ENCODE measurements around the gene CLK2. TPM values are rescaled to one million over a fixed set of nuclear protein-coding genes. Genes with fewer than 3 reads are reported as not detected.
A peak's percentile ranks its signal among the peaks of the same experiment; 100 is the strongest.

CLK2 gene
- total RNA-seq, 1 donor from 2014 or later = 62.8 TPM

DNA sequence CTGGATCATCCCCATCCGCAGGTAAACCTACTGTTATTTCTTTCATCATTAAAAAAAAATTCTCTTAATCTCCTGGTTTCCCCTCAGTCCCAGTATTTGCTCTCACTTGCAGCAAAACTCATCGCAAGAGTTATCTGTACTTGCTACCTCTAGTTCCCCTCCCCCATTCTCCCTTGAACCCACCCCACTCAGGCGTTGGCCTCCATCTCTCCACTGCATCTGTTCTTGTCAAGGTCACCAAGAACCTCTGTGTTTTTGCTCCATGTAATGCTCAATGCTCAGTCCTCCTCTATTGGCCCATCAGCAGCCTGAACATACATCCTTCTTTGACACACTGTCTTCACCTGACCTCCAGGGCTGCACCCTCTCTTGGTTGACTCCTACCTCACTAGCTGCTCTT, 23.4 kb upstream of the CLK2 start:
- Mint-ChIP-seq H3K9me3 (ENCODE audit: unreplicated experiment) (no peaks in the 10 kb centered on the region), H3K4me3 (ENCODE audit: unreplicated experiment) (peak overlapping the region; percentile 43), H3K27ac (ENCODE audit: unreplicated experiment) (no peak overlapping the region), H3K27me3 (ENCODE audit: unreplicated experiment) (peaks cover 15% of the 10 kb centered on the region), H3K36me3 (ENCODE audit: low read depth, unreplicated experiment) (peaks cover 4% of the 10 kb centered on the region), H3K4me1 (ENCODE audit: unreplicated experiment) (peaks cover 10% of the 10 kb centered on the region)
- no peak for DNase-seq (ENCODE audit: low spot score)
- TF ChIP-seq, protein P1, sequence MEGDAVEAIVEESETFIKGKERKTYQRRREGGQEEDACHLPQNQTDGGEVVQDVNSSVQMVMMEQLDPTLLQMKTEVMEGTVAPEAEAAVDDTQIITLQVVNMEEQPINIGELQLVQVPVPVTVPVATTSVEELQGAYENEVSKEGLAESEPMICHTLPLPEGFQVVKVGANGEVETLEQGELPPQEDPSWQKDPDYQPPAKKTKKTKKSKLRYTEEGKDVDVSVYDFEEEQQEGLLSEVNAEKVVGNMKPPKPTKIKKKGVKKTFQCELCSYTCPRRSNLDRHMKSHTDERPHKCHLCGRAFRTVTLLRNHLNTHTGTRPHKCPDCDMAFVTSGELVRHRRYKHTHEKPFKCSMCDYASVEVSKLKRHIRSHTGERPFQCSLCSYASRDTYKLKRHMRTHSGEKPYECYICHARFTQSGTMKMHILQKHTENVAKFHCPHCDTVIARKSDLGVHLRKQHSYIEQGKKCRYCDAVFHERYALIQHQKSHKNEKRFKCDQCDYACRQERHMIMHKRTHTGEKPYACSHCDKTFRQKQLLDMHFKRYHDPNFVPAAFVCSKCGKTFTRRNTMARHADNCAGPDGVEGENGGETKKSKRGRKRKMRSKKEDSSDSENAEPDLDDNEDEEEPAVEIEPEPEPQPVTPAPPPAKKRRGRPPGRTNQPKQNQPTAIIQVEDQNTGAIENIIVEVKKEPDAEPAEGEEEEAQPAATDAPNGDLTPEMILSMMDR (IDR thresholded peaks at IDR 0.05; ENCODE audit: unreplicated experiment) = no peak

GRCh38 chr1:155295942-155296267, 22.6 kb upstream of the CLK2 start:
- peaks cover 17% of the 10 kb centered on the region for H3K27me3 Mint-ChIP-seq (ENCODE audit: unreplicated experiment)
- TF ChIP-seq, protein P1 (IDR thresholded peaks at IDR 0.05; ENCODE audit: unreplicated experiment) = no peak
- DNase-seq (ENCODE audit: low spot score) = no peak
- no peaks in the 10 kb centered on the region for H3K9me3 Mint-ChIP-seq (ENCODE audit: unreplicated experiment)
- H3K4me1 Mint-ChIP-seq (ENCODE audit: unreplicated experiment) = peaks cover 4% of the 10 kb centered on the region
- H3K27ac Mint-ChIP-seq (ENCODE audit: unreplicated experiment) = no peak overlapping the region
- no peaks in the 10 kb centered on the region for H3K36me3 Mint-ChIP-seq (ENCODE audit: low read depth, unreplicated experiment)
- H3K4me3 Mint-ChIP-seq (ENCODE audit: unreplicated experiment) = peak overlapping the region; percentile 25

- Mint-ChIP-seq H3K4me1 (ENCODE audit: unreplicated experiment) (peaks cover 4% of the 10 kb centered on the region), H3K4me3 (ENCODE audit: unreplicated experiment) (peak overlapping the region; percentile 87), H3K27me3 (ENCODE audit: unreplicated experiment) (peaks cover 17% of the 10 kb centered on the region), H3K9me3 (ENCODE audit: unreplicated experiment) (no peaks in the 10 kb centered on the region), H3K27ac (ENCODE audit: unreplicated experiment) (no peak overlapping the region), H3K36me3 (ENCODE audit: low read depth, unreplicated experiment) (no peaks in the 10 kb centered on the region)
- no peak for DNase-seq (ENCODE audit: low spot score)
- TF ChIP-seq, protein P1 (IDR thresholded peaks at IDR 0.05; ENCODE audit: unreplicated experiment) = no peak
Observed at GRCh38 chr1:155295183-155295941, 22.1 kb upstream of the CLK2 start.

- peak overlapping the region; percentile 87 for H3K4me3 Mint-ChIP-seq (ENCODE audit: unreplicated experiment)
- no peaks in the 10 kb centered on the region for H3K36me3 Mint-ChIP-seq (ENCODE audit: low read depth, unreplicated experiment)
- no peaks in the 10 kb centered on the region for H3K9me3 Mint-ChIP-seq (ENCODE audit: unreplicated experiment)
- peak overlapping the region; percentile 31 for H3K27ac Mint-ChIP-seq (ENCODE audit: unreplicated experiment)
- peaks cover 4% of the 10 kb centered on the region for H3K4me1 Mint-ChIP-seq (ENCODE audit: unreplicated experiment)
- H3K27me3 Mint-ChIP-seq (ENCODE audit: unreplicated experiment) = peaks cover 18% of the 10 kb centered on the region
- no peak for DNase-seq (ENCODE audit: low spot score)
- TF ChIP-seq, protein P1 (IDR thresholded peaks at IDR 0.05; ENCODE audit: unreplicated experiment) = no peak
Observed at GRCh38 chr1:155294520-155295182, 21.3 kb upstream of the CLK2 start.
